Suppressor macrophage (primary cell): ENCODE data around the gene SERPIND1.
"Not testable (repeated sequence)": the region's sequence is repeated elsewhere in the genome, so short reads cannot be mapped to it uniquely, and the experiment has no call there.

ENCODE experiments used
- DNase-seq, 4 experiments: peaks; one replicate each; pipeline ENCODE4 v3.0.0-alpha.2; 2020 to 2022

SERPIND1 gene

DNA sequence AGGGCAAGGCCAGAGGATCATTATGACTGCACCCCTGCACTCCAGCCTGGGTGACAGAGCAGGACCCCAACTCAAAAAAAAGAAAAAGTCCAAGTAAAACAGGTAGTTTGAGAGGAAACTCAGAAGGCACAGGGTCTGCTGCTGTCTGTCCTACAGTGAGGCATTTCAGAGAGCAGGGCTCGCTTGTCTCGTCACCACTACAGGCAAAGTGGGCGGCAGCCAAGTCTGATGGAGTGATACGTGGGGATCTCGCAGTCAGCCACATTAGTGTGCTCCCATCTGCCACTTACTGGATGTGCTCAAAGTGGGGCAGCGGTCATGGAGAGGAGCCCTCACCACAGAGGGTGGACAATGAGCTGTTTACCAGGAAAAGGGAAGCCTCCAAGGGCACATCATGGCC lies 42.6 kb downstream of the SERPIND1 start:
- DNase-seq, result no peak

DNA sequence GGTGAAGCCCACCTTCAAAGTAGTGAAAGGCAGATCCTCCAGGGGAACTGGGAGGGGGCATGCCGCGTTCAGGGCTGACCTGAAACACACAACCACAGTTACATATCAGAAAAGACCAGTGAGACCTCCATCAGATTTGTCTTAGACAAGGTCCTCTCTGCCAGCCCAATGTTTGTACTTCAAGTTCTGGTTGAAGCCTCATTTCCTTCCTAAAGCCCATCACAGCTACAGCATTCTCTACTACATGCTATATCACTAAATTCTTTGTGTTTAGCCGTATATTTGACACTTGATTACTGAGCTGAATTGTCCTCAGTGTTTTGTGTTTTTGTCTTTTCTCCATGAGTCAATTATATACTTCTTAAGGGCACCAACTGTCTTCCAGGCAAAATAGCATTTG lies 44.6 kb downstream of the SERPIND1 start:
- no peak for DNase-seq

DNA sequence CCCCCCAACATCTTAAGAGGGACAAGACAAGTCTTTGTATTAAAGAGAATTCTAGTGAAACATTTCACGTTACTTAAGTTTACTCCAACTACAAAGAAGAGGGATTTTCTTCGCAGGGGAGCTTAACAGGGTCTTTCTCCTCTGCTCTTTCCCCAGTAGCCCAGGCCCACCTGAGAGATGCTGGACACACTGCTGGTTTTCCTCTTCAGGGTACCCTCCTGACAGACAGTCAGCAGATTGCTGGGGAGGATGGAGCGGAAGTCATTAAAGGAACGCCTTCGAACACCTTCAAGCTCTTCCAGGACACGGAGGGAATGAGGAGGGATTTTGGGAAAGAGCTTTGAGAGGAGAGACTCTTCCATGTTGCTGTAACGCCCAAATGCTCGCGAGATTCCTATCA lies 45.6 kb downstream of the SERPIND1 start:
- no peak for DNase-seq

DNA sequence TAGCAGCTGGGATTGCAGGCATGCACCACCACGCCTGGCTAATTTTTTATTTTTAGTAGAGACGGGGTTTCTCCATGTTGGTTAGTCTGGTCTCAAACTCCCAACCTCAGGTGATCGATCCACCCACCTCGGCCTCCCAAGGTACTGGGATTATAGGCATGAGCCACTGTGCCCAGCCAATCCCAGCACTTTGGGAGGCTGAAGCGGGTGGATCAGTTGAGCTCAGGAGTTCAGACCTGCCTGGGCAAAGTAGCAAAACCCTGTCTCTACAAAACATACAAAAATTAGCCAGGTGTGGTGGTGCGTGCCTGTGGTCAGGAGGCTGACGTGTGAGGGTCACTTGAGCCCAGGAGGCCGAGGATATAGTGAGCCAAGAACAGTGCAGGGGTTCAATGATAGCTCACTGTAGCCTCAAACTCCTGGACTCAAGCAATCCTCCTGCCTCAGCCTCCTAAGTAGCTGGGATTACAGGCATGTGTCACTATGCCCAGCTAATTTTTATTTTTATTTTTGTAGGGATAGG lies 47.9 kb downstream of the SERPIND1 start:
- DNase-seq, result not testable (repeated sequence)

DNA sequence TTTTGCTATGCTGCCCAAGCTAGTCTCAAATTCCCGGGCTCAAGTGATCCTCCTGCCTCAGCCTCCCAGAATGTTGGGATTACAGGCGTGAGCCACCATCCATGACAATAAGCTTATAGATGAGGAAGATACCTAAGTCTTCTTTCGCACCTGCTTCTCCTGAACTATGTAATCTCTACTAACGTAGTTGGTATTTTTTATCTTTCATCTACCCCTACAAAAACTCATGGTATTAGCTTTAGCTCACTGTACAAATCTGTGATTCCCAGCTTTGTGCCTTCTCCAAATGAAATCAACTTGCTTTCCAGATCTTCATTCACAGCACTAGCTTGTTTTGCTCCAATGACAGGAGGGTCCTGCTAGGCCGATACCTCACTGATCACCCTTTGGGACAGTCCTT lies 48.3 kb downstream of the SERPIND1 start:
- no peak for DNase-seq

DNA sequence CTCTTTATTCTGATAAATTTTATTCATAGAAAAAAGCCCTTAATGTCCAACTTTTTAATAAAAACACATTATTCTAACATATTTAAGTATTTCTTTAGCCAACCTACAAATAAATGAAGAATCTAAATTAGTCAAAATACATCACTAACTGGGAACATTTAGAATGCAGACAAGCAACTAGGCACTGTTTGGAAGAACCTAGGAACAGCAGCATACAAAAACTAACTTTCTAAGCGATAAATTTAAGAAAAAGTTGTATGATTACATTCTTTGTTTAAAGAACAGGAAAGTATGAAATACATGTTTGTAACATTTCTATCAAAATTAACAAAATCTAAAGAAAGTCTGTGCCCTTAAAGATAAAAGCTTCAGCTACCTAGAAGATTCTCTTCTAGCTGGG lies 49.4 kb downstream of the SERPIND1 start:
- no peak for DNase-seq

DNA sequence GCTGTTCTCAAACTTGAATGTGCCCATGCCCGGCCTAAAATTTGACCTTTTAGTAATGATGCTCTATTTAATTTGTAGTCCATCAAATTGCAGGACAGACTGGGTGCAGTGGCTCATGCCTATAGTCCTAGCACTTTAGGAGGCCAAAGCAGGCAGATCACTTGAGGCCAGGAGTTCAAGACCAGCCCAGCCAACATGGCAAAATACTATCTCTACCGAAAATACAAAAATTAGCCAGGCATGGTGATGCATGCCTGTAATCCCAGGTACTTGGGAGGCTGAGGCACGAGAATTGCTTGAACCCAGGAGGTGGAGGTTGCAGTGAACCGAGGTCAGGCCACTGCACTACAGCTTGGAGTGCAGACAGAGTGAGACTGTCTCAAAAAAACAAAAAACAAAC lies 51.3 kb downstream of the SERPIND1 start:
- DNase-seq, result not testable (repeated sequence)

DNA sequence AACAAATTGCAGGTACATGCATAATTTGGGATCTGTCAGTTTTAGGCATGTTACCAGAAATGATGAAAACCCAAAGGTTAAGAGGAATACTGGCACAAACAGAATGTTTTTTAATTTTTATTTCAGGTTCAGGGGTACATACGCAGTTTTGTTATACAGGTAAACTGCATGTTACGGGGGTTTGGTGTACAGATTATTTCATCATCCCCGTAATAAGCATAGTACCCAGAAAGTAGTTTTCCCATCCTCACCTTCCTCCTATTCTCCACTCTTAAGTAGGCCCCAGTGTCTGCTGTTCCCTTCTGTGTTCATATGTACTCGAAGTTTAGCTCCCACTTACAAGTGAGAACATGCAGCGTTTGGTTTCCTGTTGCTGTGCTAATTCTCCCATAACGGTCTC lies 51.7 kb downstream of the SERPIND1 start:
- DNase-seq, result no peak

DNA sequence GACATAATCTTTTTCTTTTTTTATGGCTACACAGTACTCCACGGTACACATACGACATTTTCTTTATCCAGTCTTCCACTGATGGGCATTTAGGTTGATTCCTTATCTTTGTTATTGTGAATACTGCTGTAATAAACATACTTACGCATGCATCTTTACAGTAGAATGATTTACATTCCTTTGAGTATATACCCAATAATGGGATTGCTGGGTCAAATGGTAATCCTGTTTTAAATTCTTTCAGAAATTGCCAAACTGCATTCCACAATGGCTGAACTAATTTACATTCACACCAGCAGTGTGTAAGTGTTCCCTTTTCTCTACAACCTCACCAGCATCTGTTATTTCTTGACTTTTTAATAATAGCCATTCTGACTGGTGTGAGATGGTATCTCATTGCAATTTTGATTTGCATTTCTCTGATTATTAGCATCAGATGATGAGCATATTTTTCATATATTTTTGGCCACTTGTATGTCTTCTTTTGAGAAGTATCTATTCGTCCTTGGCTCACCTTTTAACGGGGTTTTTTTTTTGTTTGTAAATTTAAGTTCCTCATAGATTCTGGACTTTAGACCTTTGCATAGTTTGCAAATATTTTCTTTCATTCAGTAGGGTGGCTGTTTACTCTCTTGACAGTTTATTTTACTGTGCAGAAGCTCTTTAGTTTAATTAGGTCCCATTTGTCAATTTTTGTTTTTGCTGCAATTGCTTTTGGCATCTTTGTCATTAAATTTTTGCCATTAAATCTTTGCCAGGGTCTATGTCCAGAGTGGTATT lies 52.6 kb downstream of the SERPIND1 start:
- not testable (repeated sequence) for DNase-seq

DNA sequence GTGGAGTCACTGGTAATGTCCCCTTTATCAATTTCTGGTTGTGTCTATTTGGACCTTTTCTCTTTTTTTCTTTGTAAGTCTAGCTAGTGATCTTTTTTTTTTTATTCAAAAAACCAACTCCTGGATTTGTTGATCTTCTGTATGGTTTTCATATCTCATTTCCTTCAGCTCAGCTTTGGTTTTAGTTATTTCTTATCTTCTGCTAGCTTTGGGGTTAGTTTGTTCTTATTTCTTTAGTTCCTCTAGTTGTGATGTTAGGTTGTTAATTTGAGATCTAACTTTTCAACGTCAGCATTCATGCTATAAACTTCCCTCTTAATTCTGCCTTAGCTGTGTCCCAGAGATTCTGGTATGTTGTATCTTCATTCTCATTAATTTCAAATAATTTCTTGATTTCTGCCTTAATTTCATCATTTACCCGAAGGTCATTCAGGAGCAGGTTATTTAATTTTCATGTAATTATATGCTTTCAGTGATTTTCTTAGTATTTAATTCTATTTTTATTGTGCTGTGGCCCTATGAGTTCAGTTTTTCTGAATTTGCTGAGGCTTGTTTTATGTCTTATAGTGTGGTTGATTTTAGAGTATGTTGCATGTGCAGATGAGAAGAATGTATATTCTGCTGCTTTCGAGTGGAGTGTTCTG lies 55.7 kb downstream of the SERPIND1 start:
- DNase-seq, result peak in 1 of 4 experiments; percentile 16

DNA sequence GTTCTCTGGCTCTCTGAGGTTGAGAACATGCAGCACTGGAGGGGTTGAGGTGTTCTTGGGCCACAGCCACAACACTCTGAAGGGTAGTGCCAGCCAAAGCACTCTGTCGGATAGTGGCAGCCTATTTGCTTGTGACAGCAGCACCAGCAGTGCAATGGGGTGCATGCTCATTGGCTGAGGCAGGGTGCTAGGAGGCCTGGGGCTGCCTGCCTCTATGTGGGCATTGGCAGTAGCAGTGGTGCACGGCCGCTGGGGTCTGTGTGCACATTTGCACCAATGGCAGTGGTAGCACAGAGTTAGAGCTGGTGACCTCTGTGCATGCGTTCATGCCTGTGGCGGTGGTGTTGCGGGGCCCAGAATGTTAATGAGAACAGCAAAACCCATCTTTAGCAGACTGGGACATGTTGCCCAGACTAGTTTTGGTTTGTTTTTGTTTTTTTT lies 59.3 kb downstream of the SERPIND1 start:
- DNase-seq, result no peak

DNA sequence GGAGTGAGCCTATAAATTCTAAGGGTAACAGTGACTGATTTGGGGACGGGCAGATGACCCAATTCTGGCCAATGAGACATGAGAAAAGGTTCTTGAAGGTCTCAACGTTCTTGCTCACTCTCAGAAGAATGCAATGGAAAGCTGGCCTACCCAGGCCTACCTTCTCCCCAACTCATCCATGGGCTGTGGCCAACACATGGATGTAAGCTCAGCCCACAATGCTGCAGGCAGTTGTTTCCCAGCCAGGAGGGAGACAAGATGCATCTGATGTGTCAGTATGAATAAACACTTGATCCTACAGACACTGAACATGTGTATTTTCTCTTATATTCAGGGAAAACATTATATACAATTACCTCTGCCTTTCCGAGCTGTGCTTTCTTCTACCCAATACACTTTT lies 60.3 kb downstream of the SERPIND1 start:
- DNase-seq, result no peak

DNA sequence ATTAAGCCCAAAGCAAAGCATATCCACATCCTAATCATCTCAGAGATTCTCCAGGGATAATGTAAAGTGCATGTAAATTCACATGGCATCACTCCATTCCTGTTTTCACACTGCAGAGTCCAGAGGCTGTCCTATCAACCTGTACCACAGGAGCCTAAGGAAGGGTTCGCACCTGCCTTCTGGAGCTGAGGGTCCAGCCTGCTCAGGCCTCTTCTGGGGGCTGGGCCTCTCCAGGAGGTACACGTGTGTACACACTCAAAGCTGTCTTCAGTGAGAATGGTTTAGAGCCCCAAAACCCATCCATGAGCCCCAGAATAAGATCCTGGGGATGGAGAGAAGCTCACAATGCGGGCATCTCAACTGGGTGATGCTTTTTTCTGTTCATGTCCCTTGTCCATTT lies 60.8 kb downstream of the SERPIND1 start:
- DNase-seq, result no peak
